Neural progenitor cell (in vitro differentiated cells): ENCODE data around the gene RBBP7. TPM values are rescaled to one million over a fixed set of nuclear protein-coding genes. Genes with fewer than 3 reads are reported as not detected.
A peak's percentile ranks its signal among the peaks of the same experiment; 100 is the strongest.

Experiments
- DNase-seq: peaks from one replicate; pipeline ENCODE4 v3.0.0-alpha.2; 2016; ENCODE audit warnings: low spot score
- H2AFZ ChIP-seq: fragments of 200-600 bp; sonication (generic); replicated peaks from 2 replicates; pipeline ENCODE4 v1.6.1; 2016; ENCODE audit warnings: antibody characterized with exemption
- H3F3A ChIP-seq: fragments of 200-600 bp; sonication (generic); 2 replicates; pipeline ENCODE4 v1.6.1; 2016; ENCODE audit warnings: antibody characterized with exemption, low read depth
- H3K27ac ChIP-seq: fragments of 200-600 bp; sonication (generic); 2 replicates; pipeline ENCODE4 v1.5.1; 2016; ENCODE audit warnings: mild to moderate bottlenecking
- H3K27me3 ChIP-seq: fragments of 200-600 bp; sonication (generic); 2 replicates; pipeline ENCODE4 v1.6.1; 2016; ENCODE audit warnings: mild to moderate bottlenecking, moderate library complexity
- H3K36me3 ChIP-seq: fragments of 200-600 bp; sonication (generic); 2 replicates; pipeline ENCODE4 v1.5.1; 2016
- H3K4me1 ChIP-seq: fragments of 200-600 bp; sonication (generic); 2 replicates; pipeline ENCODE4 v1.6.1; 2016; ENCODE audit warnings: mixed run types
- H3K4me2 ChIP-seq: fragments of 200-600 bp; sonication (generic); 2 replicates; pipeline ENCODE4 v1.6.1; 2016
- H3K4me3 ChIP-seq: fragments of 200-600 bp; sonication (generic); 2 replicates; pipeline ENCODE4 v1.5.1; 2016
- H3K79me2 ChIP-seq: fragments of 200-600 bp; sonication (generic); 2 replicates; pipeline ENCODE4 v1.6.1; 2016; ENCODE audit warnings: low read depth
- H3K9ac ChIP-seq: fragments of 200-600 bp; sonication (generic); 2 replicates; pipeline ENCODE4 v1.6.1; 2016
- H3K9me3 ChIP-seq: fragments of 200-600 bp; sonication (generic); 2 replicates; pipeline ENCODE4 v1.5.1; 2016; ENCODE audit warnings: low read depth
- H4K20me1 ChIP-seq: fragments of 200-600 bp; sonication (generic); 2 replicates; pipeline ENCODE4 v1.6.1; 2016; ENCODE audit warnings: low read depth
- H3K27ac Mint-ChIP-seq: 3 replicates; pipeline ENCODE4 v1.8.0; 2021; ENCODE audit warnings: mixed read lengths
- H3K27me3 Mint-ChIP-seq: 2 replicates; pipeline ENCODE4 v1.8.0; 2022; ENCODE audit warnings: low read depth, mild to moderate bottlenecking, inconsistent platforms, moderate library complexity, mixed read lengths; ENCODE audit not compliant: insufficient read depth
- H3K36me3 Mint-ChIP-seq: 3 replicates; pipeline ENCODE4 v1.8.0; 2021; ENCODE audit warnings: mixed read lengths
- H3K4me1 Mint-ChIP-seq: 3 replicates; pipeline ENCODE4 v1.8.0; 2021; ENCODE audit warnings: mixed read lengths
- H3K4me3 Mint-ChIP-seq: 3 replicates; pipeline ENCODE4 v1.8.0; 2021; ENCODE audit warnings: mild to moderate bottlenecking, moderate library complexity, mixed read lengths
- H3K9me3 Mint-ChIP-seq: 3 replicates; pipeline ENCODE4 v1.8.0; 2020; ENCODE audit warnings: mixed read lengths
- EZH2 ChIP-seq: fragments of 200-600 bp; sonication (generic); IDR thresholded peaks from 2 replicates; pipeline ENCODE4 v1.6.1; 2017; ENCODE audit warnings: antibody characterized with exemption, mild to moderate bottlenecking, moderate library complexity
- EZH2phosphoT487 ChIP-seq: fragments of 200-600 bp; sonication (generic); IDR thresholded peaks from 2 replicates; pipeline ENCODE4 v1.6.1; 2017; ENCODE audit warnings: antibody characterized with exemption
- total RNA-seq: library from RNA; depleted of rRNA; stranded (reverse); fragments of >200 nt; gene quantifications from 2 replicates; pipeline ENCODE4 v1.2.3, GENCODE V29; 2015; ENCODE audit warnings: low replicate concordance
- TF ChIP-seq, protein P1 (sequence below): fragments of 200-600 bp; sonication (generic); IDR thresholded peaks from 2 replicates; pipeline ENCODE4 v1.5.1; 2017; ENCODE audit warnings: antibody characterized with exemption, mild to moderate bottlenecking

The RBBP7 gene
- total RNA-seq, 1 donor from 2014 or later: 425 TPM

DNA sequence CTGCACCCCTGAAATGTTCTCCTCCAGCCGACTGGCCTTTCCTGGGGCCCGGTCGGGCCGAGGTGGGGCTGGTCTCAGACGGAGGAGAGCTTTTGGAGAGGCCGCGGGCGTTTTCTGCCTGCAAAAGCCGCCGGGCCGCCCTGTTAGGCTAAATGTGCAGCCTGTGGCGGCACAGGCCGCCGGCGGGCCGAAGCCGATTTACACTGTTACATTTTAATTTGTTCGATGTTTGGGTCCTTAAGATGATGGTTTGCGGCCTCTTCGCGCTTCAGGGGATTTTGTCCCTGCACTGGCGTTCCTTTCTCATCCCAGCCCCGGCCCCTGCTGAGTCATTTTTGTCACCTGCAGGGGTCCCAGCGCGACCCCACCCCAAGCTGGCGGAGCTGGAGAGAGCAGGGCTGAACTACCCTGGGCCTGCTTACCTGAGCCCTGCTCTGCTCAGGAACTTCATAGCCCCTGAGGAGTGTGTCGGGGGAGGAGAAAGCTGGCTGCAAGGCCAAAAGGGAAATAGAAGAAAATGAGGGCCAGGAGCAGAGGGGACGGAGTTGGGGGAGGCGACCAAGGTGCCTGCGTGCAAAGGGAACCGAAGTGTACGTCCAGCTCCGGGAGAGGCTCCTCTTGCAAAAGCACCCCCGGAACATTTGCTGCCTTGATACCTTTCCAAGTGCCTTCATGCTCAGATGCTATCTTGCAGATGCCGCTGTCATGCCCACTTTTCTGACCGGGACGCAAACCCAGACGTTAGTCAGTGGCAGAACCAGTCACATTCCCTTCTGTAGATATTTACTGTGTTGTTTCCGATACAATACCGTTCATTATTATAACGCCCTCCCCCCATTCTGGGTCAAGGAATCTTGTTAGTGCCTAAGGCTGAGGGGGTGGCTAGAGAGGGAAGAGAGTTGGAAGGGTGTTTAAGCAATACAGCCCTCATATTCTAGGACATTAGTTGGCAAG, 977 bp upstream of the RBBP7 start:
- H3K4me2 ChIP-seq: peak overlapping the region; percentile 90
- Mint-ChIP-seq H3K27me3 (peaks cover 8% of the 10 kb centered on the region), H3K36me3 (peaks cover 17% of the 10 kb centered on the region), H3K4me3 (peak overlapping the region; percentile 90), H3K4me1 (peaks cover 44% of the 10 kb centered on the region), H3K9me3 (no peaks in the 10 kb centered on the region), H3K27ac (peak overlapping the region; percentile 84)
- peak overlapping the region; percentile 61 for H3K4me3 ChIP-seq
- H3K27ac ChIP-seq: peak overlapping the region; percentile 99
- H3K27me3 ChIP-seq: peaks cover 3% of the 10 kb centered on the region
- H3K9ac ChIP-seq: peak overlapping the region; percentile 64
- peaks cover 48% of the 10 kb centered on the region for H3F3A ChIP-seq
- peaks cover 34% of the 10 kb centered on the region for H4K20me1 ChIP-seq
- peaks cover 35% of the 10 kb centered on the region for H3K79me2 ChIP-seq
- DNase-seq: peak; percentile 85
- peak overlapping the region; percentile 90 for H2AFZ ChIP-seq
- H3K4me1 ChIP-seq: peaks cover 39% of the 10 kb centered on the region
- H3K9me3 ChIP-seq: no peaks in the 10 kb centered on the region
- peaks cover 18% of the 10 kb centered on the region for H3K36me3 ChIP-seq
- peak; percentile 64 for TF ChIP-seq EZH2
- peak; percentile 16 for TF ChIP-seq EZH2phosphoT487
- TF ChIP-seq, protein P1, sequence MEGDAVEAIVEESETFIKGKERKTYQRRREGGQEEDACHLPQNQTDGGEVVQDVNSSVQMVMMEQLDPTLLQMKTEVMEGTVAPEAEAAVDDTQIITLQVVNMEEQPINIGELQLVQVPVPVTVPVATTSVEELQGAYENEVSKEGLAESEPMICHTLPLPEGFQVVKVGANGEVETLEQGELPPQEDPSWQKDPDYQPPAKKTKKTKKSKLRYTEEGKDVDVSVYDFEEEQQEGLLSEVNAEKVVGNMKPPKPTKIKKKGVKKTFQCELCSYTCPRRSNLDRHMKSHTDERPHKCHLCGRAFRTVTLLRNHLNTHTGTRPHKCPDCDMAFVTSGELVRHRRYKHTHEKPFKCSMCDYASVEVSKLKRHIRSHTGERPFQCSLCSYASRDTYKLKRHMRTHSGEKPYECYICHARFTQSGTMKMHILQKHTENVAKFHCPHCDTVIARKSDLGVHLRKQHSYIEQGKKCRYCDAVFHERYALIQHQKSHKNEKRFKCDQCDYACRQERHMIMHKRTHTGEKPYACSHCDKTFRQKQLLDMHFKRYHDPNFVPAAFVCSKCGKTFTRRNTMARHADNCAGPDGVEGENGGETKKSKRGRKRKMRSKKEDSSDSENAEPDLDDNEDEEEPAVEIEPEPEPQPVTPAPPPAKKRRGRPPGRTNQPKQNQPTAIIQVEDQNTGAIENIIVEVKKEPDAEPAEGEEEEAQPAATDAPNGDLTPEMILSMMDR: no peak

DNA sequence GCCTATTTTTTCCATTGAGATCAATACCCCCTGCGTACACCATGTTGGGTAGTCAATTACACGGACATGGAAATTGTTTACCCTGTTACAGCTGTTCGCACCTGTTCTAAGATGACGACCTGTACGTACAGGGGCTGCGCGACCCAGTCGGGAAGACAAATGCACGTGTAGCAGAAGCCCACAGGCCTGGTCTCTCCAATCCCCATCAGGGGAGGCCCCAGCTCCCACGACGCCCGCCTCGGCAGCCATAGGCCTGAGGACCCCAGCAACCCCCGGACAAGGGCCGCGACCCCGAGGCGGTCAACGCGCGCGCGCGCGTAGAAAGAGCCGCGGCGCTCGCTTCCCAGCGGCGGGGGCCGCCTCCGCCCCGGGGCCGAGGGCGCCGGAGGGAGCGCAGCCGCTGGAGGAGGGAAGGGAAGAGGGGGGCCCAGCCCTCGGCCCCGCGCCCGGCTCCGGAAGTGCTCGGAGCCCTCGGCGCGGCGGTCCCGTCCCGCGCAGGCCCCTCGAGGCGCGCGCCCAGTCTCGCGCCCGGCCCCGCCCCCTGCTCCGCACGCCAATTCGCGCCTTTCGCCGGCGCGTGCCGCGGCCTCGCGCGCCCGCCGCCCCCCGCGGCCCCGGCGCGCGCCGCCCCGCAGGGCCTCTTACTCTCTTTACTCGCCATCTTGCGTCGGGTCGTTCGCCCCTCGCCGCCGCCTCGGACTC, 618 bp downstream of the RBBP7 start:
- Histone ChIP-seq H3K4me3 (peak overlapping the region; percentile 91), H3K27me3 (no peaks in the 10 kb centered on the region), H3K27ac (peak overlapping the region; percentile 100), H3K9me3 (no peaks in the 10 kb centered on the region), H3K9ac (peak overlapping the region; percentile 96), H3K4me2 (peak overlapping the region; percentile 98), H3F3A (peaks cover 48% of the 10 kb centered on the region), H2AFZ (no peak overlapping the region), H4K20me1 (peaks cover 50% of the 10 kb centered on the region), H3K36me3 (peaks cover 18% of the 10 kb centered on the region), H3K79me2 (peaks cover 51% of the 10 kb centered on the region), H3K4me1 (peaks cover 39% of the 10 kb centered on the region)
- TF ChIP-seq, protein P1: no peak
- TF ChIP-seq EZH2phosphoT487: no peak
- TF ChIP-seq EZH2: no peak
- Mint-ChIP-seq H3K9me3 (no peaks in the 10 kb centered on the region), H3K27me3 (peaks cover 8% of the 10 kb centered on the region), H3K4me3 (peak overlapping the region; percentile 97), H3K27ac (peak overlapping the region; percentile 99), H3K4me1 (peaks cover 44% of the 10 kb centered on the region), H3K36me3 (peaks cover 21% of the 10 kb centered on the region)
- DNase-seq: peak; percentile 87

DNA sequence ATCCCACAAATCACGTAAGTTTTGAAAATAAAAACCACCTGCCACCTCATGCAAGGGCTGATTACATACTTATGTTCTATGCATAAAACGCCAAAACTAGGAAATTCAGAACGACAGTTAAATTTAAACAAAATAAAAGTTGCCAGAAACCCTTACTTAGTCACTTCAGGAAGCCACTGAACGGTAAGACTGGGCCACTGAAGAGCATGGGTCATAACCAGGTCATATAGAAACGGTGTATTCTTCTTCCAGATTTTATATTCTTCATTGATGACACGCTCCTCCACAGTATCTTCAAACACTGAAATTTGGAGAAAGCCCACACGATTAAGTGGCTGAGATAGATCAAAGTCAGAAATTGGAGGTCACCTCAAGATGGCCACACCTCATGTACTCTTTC, 1.2 kb downstream of the RBBP7 start:
- peaks cover 56% of the 10 kb centered on the region for H4K20me1 ChIP-seq
- no peaks in the 10 kb centered on the region for H3K9me3 Mint-ChIP-seq
- peak overlapping the region; percentile 91 for H3K4me3 ChIP-seq
- no peak for TF ChIP-seq EZH2
- no peak for TF ChIP-seq EZH2phosphoT487
- TF ChIP-seq, protein P1: no peak
- peaks cover 44% of the 10 kb centered on the region for H3K4me1 Mint-ChIP-seq
- no peaks in the 10 kb centered on the region for H3K27me3 ChIP-seq
- no peaks in the 10 kb centered on the region for H3K9me3 ChIP-seq
- peak overlapping the region; percentile 98 for H3K4me2 ChIP-seq
- peaks cover 39% of the 10 kb centered on the region for H3K4me1 ChIP-seq
- H3K36me3 Mint-ChIP-seq: peaks cover 23% of the 10 kb centered on the region
- H3K79me2 ChIP-seq: peaks cover 57% of the 10 kb centered on the region
- no peak overlapping the region for H2AFZ ChIP-seq
- H3K9ac ChIP-seq: peak overlapping the region; percentile 89
- DNase-seq: no peak
- H3K36me3 ChIP-seq: peaks cover 18% of the 10 kb centered on the region
- peak overlapping the region; percentile 100 for H3K27ac ChIP-seq
- H3K27ac Mint-ChIP-seq: peak overlapping the region; percentile 90
- peak overlapping the region; percentile 93 for H3K4me3 Mint-ChIP-seq
- H3F3A ChIP-seq: peaks cover 48% of the 10 kb centered on the region
- peaks cover 8% of the 10 kb centered on the region for H3K27me3 Mint-ChIP-seq
